ENCODE measurements around the gene VSTM4.

Gene VSTM4

DNA sequence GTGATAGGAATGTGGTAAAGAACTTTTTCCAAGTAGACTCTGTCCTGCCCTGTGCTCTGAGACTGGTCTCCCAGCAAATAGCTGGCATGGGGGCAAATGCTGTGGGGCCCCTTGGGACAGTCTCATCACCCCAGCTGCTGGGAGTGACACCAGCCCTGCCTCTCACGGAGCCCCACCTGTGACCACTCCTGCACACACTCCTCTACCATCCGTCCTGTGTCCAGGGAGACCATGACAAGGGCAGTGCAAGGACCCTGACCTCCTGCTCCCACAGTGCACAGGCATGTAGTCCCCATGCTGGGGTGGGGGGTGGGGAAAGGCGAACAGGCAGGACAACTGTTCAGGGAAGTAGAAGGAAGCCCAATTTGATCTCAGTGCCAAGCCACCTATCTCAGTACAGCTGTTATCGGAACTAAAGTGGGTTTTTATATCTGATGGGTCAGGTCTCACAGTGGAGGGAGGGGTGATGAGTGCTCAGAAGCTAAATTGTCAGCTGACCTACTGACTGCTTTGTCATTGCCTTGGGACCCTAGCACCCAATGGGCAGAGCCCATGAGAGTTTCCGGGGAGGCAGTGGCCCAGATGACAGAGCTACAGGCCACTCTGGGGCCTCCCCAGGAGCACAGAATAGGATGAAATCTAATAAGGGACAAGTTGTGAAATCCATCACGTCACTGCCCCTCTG lies 24.5 kb downstream of the VSTM4 start:
- no peak for DNase-seq

DNA sequence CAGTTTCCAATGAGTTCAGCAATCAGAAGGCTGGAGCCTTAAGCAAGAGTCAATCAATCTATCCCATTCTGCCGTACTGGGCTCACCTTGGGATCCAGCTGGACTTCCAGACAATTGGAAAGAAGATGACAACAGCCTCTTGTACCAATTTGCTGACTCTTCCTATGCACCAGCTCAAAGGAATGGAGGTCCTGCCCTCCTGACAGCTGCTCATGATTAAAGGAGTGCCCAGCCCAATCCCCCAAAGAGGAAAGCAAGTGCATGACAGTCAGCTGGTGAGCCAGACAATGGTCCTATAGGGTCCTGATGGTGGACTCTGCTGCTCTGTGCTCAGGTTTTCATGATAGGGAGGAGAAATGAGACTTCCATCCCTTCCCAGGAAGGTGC lies 25.1 kb downstream of the VSTM4 start:
- no peak for DNase-seq

- DNase-seq, result no peak
These were observed 25.6 kb downstream of the VSTM4 start for GRCh38 chr10:49089557-49090188.

DNA sequence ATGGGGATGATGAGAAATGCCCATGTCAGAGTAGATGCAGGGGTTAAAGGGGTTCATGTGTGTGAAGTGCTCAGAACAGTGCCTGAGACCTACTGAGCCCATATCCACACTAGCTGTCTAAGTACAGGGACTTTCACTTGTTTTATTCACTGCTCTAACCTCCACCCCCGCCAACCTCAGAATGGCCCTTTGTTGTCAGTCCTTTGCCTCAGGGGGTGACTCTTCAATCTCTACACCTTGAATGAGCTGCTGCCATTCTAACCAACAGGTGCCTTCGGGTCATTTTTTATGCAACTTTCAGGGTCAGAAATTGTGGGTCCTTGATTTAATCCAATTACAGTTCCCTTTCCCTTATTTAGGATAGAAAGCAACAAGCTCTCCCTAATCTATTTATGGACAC lies 26.2 kb downstream of the VSTM4 start:
- no peak for DNase-seq

GRCh38 chr10:49086889-49087288 lies 28.4 kb downstream of the VSTM4 start:
- DNase-seq, result no peak

GRCh38 chr10:49083261-49083660 lies 32.1 kb downstream of the VSTM4 start:
- no peak for DNase-seq

DNA sequence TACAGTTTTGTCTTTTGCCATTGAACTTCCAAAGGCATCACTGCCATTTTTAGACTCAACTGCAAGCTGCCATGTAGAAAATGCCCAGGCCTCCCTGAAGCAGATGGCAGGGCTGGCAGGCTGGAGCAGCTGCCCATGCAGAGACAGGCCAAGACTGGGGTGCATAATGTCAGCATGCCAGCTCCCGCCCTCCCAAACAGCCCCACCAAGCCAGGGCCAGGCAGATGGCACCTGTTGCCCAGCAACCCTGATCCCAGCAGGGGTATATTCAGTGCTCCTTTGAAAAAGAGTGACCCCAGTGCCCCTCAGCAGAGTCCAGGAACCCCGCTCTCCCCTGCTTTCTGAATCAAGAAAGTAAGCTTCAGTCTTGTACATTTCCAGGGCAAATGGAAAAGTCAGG lies 32.6 kb downstream of the VSTM4 start:
- DNase-seq, result no peak

- no peak for DNase-seq
These were observed 33.6 kb downstream of the VSTM4 start for GRCh38 chr10:49081547-49082275.

DNA sequence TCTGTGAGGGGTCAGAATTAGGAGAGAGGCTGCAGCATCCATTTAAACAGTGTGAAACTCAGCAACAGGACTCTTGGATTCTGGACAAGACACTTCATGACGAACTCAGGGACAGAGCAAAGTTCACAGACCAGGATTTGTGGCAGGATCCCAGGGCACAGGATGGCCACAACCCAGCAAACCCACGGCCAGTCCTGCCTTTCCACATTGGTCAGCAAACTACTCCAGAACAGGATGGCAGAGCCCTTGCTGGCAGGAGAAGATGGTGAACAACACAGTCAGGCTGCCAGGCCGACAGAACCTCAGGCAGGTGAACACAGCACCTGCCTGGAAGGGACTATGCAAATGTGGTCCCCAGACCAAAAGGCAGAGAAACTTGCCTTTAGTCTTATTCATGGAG lies 34.4 kb downstream of the VSTM4 start:
- no peak for DNase-seq

DNA sequence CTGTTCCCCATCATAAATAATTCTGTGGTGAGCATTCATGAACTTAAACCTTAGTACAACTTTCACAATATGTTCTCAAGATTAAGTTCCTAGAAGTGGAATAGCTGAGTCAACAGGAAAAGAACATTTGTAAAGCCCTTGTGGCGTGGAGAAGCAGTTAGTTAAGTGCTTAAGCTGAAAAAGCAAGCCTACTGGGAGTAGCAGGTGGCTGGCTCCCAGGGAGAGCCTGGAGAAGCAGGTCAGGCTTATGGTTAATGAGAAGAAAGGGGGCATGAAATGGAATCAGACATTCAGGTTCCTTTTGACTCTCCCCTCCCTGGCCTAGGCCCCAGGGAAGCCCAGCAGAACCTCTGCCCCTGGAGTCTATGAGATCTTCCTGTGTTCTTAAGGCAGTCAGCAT lies 35.3 kb downstream of the VSTM4 start:
- DNase-seq, result no peak

- no peak for DNase-seq
These were observed 35.8 kb downstream of the VSTM4 start for GRCh38 chr10:49079499-49079898.

- DNase-seq, result no peak
These were observed 36.2 kb downstream of the VSTM4 start for GRCh38 chr10:49079072-49079471.

GRCh38 chr10:49078433-49078832 lies 36.9 kb downstream of the VSTM4 start:
- no peak for DNase-seq

DNA sequence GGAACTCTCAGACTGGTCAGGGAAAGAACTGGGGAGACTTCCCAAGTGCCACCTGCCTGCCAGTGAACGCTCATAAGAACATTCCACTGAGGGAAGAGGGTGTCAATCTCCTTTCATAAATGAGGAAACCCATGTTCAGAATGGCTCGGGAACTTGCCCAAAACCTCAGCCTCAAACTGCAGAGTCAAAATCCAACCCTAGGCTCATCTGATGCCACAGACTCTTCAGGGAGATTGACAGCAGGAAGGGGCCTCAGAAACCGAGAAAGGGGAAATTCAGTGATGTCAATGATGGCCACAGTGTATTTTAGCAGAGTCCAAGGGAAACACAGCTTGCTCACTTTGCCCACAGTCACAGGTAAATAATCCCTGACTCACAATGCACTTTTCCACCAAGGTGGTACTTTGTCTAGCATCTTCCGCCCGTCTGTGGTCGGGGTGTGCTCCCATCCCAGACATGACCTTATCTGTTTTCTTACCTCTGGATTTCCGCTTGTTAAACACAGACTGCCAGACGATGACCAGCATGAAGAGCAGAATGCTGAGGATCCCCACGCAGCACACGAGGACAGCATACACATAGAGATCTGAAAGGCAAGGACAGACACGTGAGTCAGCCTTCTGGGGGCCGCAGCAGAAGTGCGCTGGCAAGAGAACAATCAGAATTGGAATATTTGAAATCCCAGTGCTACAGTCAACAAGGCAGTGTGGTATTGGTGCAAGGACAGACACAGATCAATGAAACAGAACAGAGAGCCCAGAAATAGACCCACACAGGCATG lies 38.4 kb downstream of the VSTM4 start:
- no peak for DNase-seq

- no peak for DNase-seq
These were observed 39.0 kb downstream of the VSTM4 start for GRCh38 chr10:49076319-49076718.

DNA sequence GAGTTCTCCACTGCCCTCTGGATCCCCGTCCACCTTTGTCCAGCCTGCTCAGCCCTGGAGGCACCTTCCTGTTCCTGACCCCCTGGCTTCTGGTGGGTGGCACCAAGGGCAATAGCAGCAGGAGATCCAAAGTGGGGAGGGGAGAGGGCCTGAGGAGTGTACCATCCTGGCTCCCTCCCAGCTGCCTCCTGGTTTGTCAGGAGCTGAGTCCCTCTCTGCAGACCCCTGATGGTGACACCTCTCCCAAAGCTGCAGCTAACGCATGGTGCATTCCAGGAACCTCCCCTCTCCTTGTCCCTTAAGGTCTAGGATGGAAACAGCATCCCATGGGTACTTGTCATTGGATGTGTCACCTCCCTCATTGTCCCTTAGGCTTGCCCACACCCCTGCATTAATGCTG lies 39.6 kb downstream of the VSTM4 start:
- DNase-seq, result no peak

GRCh38 chr10:49074836-49075682 lies 40.3 kb downstream of the VSTM4 start:
- DNase-seq, result no peak

- DNase-seq, result no peak
These were observed 43.0 kb downstream of the VSTM4 start for GRCh38 chr10:49072166-49072885.

GRCh38 chr10:49071160-49071761 lies 44.1 kb downstream of the VSTM4 start:
- no peak for DNase-seq

DNA sequence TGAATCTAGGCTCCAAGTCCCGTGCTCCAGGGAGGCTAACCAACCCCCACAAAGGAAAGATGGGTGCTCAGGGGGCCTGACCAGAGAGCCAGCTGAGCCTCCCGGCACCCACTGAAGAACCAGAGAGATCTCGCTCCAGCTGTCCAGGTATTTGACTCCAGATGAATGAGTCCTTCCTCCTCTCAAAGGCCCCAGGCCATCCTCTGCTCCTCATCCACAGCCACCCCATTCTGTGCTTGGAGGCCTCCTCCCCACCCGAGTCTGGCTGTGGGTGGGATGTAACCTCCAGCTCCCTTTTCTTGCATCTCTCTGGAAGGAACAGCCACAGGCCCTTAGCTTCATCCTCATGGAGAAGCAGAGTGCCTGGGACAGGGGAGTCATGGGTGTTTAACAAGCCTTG lies 44.6 kb downstream of the VSTM4 start:
- no peak for DNase-seq

DNA sequence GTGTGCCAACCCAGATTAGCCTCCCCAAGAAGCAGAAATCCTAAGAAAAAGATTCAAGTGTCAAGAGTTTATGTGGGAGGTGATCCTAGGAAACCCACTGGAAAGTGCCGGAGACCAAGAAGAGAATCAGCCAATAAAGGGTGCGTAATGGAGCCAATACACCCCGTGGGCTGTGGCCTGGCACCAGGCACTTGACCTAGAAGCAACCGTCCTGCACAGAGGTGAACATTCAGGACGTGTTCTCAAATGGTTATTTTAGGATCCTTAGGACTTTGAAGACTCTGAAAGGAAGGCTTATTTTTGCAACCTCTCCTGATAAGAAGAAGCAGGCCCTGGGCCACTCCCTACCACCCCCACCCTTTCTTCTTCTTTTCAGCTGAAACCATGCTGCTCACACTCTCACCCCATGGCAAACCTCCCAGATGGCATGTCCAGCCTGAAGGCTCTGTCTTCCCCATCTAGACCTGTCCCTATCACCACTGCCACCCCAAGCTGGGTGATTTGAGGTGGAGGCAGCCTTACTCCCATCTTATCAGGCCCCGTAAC lies 46.6 kb downstream of the VSTM4 start:
- no peak for DNase-seq

Measured in NCI-H187 treated with DMSO at 0.1 percent for 48 hours (cell line).